Stimulated activated CD4-positive, alpha-beta T cell treated with anti-CD3 and anti-CD28 coated beads, Interleukin-2, amount 100 ng/mL, for 24 hours (primary cell): Measurements from ENCODE around the gene LIPT1.
"Not testable (repeated sequence)": the region's sequence is repeated elsewhere in the genome, so short reads cannot be mapped to it uniquely, and the experiment has no call there.

Experiments
- DNase-seq, 2 donors: peaks; one replicate each; pipeline ENCODE4 v3.0.0-alpha.2; 2020

Gene LIPT1

GRCh38 chr2:99154643-99155536 is at the start of gene LIPT1, which contains the start of gene TSGA10:
TSS of gene LIPT1 (plus strand) at chr2:99154967. CDS start at chr2:99161958, 6,991 bp downstream.
TSS of gene TSGA10 (minus strand) at chr2:99154942. CDS start at chr2:99109439, 45,503 bp downstream.
- DNase-seq, result peak; percentile 92 to 93

GRCh38 chr2:99106913-99107312 is 47.9 kb upstream of the LIPT1 start:
- no peak for DNase-seq

GRCh38 chr2:99111236-99111635 is 43.5 kb upstream of the LIPT1 start:
- no peak for DNase-seq

- no peak for DNase-seq
Observed at GRCh38 chr2:99111945-99112344, 42.8 kb upstream of the LIPT1 start.

GRCh38 chr2:99112617-99113016 is 42.1 kb upstream of the LIPT1 start:
- no peak for DNase-seq

- no peak for DNase-seq
Observed at GRCh38 chr2:99127981-99128380, 26.8 kb upstream of the LIPT1 start.

- DNase-seq, result not testable (repeated sequence)
Observed at GRCh38 chr2:99135044-99135556, 19.7 kb upstream of the LIPT1 start.

GRCh38 chr2:99139003-99139402 is 15.8 kb upstream of the LIPT1 start:
- no peak for DNase-seq

GRCh38 chr2:99140056-99140859 is 14.5 kb upstream of the LIPT1 start:
- DNase-seq, result no peak

- DNase-seq, result no peak
Observed at GRCh38 chr2:99140860-99141109, 14.0 kb upstream of the LIPT1 start.

GRCh38 chr2:99141110-99142108 is 13.4 kb upstream of the LIPT1 start, which contains the start of gene C2orf15:
TSS of gene C2orf15 (plus strand) at chr2:99141707. CDS start at chr2:99150559, 8,852 bp downstream.
- peak; percentile 97 to 98 for DNase-seq

- no peak for DNase-seq
Observed at GRCh38 chr2:99150706-99151105, 4.1 kb upstream of the LIPT1 start.

GRCh38 chr2:99152199-99152895 is 2.4 kb upstream of the LIPT1 start:
- DNase-seq, result no peak

- no peak for DNase-seq
Observed at GRCh38 chr2:99153921-99154604, 704 bp upstream of the LIPT1 start.

- DNase-seq, result no peak
Observed at GRCh38 chr2:99156891-99157290, 2.1 kb downstream of the LIPT1 start.

GRCh38 chr2:99158599-99158998 is 3.8 kb downstream of the LIPT1 start:
- no peak for DNase-seq

- no peak for DNase-seq
Observed at GRCh38 chr2:99159594-99159993, 4.8 kb downstream of the LIPT1 start.

GRCh38 chr2:99166218-99166617 is 11.5 kb downstream of the LIPT1 start:
- no peak for DNase-seq

- no peak for DNase-seq
Observed at GRCh38 chr2:99169534-99169933, 14.8 kb downstream of the LIPT1 start.

GRCh38 chr2:99171377-99172140 is 16.8 kb downstream of the LIPT1 start:
- DNase-seq, result no peak
